Activated gamma-delta T cell treated with anti-CD3 and anti-CD28 coated beads, Interleukin-2, amount 50 U/mL, for 16 hours (primary cell): ENCODE results near the gene GOSR2.

Source experiments
- DNase-seq: peaks from one replicate; pipeline ENCODE4 v3.0.0-alpha.2; 2020; ENCODE audit warnings: low read depth

The GOSR2 gene

DNA sequence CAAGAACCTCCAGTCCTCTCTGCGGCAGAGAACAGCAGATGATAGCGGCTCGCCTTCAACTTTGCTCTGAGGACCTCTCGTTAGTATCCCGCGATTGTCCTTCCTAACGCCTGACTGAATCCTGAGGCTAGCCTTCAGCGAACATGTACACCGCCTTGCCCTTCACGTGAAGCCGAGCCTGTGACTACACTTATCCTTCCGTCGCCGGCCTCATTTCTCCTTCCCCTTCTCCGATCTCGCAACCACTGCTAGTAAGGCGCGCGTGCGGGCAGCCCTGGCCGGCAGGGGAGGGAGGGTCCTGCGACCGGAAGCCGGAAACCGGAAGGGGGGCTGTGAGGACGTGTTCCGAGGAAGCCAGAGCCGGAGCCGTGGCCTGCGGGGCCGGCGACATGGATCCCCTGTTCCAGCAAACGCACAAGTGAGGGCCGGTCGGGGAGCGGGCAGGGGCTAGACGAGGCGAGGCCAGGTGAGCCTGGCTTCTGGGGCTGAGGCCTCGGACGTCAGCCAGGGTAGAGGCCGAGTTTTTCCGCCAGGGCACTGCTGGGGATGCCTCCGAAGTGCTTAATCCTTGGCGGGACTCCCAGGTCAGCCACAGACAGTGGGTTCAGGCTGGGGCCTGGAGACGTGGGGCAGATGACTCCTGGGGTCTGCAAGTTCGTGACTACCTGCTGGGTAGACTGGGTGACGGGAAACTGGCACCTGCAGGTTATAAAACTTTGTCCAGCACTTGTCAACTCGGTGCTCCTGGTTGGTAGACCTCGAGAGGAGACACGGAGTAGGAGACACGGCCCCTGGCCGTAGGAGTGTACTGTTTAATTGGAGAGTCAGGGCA lies at the start of gene GOSR2:
Gene GOSR2, plus strand, starts transcription at position 357 of the 832 bp plus-strand sequence. Its CDS starts 33 bp downstream, at position 390.
- DNase-seq, result peak; percentile 87

DNA sequence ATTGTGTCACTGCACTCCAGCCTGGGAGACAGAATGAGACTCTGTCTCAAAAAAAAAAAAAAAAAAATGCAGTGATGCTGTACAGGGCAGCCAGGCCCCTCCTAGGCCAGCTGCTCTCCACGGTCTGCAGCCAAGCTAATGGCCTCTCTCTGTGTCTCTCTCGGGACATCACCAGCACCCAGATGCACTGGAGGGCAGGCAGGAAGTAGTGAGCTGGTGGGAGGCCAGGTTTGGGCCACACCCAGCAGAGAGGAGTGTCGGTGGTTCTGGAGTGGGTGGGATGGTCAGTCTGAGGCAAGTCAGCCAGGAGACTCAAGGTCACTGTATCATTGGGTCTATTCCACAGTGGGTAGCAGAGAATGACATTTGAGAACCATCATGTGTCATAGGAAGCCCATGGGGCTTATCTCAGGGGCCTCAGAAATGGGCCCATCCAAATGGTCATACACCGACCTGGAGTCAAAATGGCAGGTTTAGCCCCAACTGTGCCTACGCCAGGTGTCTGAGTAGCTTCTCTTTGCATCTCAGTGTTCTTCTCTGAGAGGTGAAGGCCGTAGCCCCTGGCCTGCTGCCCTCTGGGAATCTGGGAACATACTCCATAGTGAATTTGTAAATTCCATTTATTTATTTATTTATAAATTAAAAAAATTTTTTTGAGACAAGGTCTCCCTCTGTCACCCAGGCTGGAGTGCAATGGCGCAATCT lies 48.9 kb upstream of the GOSR2 start:
- DNase-seq, result no peak

DNA sequence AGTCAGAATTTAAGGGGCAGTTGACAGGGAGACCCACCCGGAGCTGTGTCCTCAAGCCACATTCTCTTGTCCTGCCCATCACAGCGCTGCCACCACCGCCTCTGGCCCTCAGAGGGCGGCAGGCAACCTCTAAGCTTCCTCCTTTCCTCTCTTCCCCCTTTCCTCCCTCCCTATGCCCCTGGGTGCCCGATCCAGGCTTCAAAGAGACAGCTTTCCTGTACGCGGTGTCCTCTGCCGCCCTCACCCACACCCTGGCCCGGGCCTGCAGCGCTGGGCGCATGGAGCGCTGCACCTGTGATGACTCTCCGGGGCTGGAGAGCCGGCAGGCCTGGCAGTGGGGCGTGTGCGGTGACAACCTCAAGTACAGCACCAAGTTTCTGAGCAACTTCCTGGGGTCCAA lies 48.1 kb upstream of the GOSR2 start:
- no peak for DNase-seq

DNA sequence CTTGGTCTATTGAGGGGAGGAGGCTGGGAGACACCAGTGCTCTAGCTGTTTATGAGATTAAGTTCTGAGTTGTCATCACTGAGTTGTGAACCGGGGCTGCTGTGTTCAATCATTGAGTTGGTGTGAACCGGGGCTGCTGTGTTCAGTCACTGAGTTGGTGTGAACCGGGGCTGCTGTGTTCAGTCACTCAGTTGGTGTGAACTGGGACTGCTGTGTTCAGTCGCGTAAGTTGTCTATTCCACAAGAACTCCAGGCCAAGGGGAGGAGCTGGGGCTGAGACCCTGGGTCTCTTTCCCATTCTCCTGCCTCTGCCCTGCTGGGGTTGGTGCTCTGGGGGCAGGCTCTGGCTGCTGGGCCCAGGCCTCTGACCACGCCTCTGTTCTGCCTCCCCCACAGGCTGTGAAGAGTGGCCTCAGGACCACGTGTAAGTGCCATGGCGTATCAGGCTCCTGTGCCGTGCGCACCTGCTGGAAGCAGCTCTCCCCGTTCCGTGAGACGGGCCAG lies 47.1 kb upstream of the GOSR2 start:
- no peak for DNase-seq

DNA sequence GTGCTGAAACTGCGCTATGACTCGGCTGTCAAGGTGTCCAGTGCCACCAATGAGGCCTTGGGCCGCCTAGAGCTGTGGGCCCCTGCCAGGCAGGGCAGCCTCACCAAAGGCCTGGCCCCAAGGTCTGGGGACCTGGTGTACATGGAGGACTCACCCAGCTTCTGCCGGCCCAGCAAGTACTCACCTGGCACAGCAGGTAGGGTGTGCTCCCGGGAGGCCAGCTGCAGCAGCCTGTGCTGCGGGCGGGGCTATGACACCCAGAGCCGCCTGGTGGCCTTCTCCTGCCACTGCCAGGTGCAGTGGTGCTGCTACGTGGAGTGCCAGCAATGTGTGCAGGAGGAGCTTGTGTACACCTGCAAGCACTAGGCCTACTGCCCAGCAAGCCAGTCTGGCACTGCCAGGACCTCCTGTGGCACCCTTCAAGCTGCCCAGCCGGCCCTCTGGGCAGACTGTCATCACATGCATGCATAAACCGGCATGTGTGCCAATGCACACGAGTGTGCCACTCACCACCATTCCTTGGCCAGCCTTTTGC lies 46.5 kb upstream of the GOSR2 start:
- no peak for DNase-seq

DNA sequence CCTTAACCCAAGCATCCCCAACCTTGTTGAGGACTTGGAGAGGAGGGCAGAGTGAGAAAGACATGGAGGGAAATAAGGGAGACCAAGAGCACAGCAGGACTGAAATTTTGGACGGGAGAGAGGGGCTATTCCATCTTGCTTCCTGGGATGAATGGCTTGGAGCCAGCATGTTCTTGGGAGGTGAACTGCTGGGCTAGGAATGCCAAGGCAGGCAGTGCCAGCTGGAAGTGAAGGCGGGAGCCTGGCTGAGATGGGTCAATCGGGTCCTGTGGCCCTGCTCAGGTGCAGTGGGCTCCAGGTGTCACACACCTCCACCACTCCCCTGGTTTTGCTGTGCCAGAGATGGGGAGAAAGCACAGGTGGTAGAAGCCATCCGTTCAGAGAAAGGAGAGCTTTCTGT lies 46.0 kb upstream of the GOSR2 start:
- DNase-seq, result no peak

DNA sequence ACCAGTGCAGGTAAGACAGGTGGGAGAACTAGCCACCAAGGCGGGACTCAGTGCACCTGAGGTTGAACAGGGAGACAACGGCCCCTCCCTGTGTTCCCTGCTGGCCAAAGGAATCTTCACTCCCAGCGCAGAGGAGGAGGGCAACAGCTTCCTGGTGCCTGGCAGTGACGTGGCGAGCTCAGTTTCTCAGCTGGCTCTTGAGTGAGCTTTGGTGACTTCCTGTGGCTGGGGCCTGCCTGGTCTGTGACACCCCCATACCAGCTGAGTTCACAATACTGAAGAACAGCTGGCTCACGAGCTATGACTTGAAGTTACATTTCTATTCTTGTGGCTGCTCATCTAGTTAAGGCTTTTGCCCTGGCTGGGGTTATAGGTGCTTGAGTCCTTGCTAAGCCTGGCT lies 45.5 kb upstream of the GOSR2 start:
- DNase-seq, result no peak

DNA sequence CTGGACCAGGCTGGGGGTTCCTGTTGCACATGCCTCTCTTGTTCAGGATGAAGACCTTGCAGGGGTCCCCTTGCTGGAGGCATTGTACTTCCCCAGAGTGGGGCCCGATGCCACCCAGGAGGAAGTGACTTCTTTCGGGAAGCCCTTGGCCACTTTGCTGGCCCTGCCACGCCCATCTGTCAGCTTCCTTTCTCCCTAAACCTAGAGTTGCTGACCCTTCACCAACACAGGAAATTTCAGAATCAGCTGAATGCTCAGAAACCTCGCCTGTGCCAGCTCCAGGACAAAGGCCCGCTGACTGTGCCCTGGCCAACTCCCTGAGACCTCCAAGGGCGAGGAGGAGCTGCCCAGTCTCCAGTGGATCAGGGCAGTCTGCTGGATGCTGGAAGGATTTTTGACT lies 44.9 kb upstream of the GOSR2 start:
- DNase-seq, result no peak

DNA sequence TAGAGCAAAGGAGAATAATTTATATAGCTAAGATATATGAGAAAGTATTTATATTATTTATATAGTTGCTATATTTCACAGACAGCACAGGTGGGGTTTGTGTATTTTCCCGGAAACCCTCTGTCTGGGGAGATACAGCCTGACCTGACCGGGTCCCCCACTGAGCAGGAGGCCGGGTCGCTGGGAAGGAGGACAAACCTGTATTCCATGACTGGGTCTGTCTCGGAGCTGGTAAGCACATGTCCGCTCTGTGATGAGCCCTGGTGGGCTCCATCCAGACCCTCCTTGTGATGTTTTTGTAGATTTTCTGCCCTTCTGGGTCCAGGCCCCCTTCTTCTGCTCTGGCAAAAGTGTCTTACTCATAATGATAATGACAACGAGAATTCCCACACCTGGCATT lies 43.9 kb upstream of the GOSR2 start:
- DNase-seq, result no peak

DNA sequence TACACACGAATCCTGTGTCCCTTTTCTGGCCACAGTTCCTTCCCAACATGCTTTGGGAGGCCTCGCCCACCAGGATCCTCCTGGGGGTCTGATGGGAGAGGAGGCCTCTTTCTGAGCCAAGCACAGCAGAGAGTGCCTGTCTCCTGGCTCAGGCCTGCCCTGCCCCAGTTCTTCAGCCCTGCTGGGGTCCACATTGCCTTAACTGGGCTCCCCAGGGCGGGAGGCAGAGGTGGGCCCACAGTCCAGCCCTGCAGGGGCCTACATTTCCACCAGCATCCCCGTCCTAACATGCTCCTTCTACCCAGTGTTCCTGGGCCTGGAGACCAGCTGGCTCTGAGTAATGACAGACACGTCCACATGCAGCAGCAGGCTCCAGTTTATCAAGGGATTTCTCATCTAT lies 41.9 kb upstream of the GOSR2 start:
- no peak for DNase-seq

DNA sequence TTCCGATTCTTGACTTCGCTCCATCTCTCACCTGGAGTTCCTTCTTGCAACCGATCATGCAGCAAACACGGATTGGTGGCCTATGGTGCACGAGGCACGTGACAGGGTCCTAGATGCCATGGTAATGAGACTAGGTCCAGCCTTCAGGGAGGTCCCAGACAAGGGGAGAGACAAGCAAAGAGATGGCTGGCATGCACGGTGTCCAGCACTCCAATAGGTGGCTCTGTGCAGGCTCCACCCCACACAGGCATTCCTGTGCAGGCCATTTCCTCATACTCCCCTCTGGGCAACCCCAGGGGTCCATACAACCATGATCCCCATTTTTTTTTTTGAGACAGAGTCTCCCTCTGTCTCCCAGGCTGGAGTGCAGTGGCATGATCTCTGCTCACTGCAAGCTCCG lies 40.3 kb upstream of the GOSR2 start:
- DNase-seq, result no peak

DNA sequence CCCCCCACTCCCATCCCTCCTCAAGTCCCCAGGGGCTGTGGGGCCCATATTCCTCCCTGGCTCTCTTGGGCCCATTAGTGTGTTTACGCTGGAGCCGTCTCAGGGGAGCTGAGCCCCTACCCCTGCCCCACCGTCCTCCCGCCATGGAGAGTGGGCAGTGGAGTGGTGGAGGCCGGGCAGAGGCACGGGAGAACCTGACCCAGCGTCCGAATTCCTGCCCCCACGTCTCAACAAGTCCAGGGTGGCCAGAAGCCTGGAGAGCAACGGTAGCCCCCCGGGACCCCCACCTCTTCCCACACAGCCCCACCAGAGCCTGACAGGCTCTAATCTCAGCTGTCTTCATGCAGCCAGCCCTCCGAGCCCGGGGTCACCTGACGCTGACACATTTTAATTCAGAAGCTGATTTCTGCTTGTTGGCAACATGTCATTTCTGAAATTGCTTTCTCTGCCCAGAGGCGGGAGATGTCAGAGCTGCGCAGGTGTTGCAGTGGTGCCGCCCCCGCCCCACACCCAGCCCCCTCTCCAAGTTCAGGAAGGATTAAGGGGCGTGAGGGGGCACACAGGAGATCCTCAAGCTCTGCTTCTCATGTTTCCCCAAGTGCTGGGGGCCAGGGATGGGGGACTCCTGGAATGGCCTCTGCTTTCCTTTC lies 39.0 kb upstream of the GOSR2 start:
- no peak for DNase-seq

DNA sequence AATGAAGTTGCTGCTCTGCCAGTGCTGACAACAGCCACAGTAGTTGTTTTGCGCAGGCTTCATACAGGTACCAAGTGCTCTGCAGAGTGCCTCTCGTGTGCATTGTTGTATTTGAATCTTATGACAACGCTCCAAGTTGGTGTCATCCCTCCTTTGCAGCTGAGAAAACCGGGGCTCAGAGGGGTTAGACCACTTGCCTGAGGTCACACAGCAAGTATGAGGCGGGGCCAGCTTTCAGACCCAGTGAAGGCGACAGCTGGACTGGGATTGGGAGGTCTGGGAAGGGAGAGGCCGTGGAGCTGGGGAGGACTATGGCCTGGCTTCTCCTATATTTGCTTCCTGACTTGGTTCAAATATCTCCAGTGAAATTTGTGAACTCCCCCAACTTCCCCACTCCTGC lies 38.4 kb upstream of the GOSR2 start:
- DNase-seq, result no peak

DNA sequence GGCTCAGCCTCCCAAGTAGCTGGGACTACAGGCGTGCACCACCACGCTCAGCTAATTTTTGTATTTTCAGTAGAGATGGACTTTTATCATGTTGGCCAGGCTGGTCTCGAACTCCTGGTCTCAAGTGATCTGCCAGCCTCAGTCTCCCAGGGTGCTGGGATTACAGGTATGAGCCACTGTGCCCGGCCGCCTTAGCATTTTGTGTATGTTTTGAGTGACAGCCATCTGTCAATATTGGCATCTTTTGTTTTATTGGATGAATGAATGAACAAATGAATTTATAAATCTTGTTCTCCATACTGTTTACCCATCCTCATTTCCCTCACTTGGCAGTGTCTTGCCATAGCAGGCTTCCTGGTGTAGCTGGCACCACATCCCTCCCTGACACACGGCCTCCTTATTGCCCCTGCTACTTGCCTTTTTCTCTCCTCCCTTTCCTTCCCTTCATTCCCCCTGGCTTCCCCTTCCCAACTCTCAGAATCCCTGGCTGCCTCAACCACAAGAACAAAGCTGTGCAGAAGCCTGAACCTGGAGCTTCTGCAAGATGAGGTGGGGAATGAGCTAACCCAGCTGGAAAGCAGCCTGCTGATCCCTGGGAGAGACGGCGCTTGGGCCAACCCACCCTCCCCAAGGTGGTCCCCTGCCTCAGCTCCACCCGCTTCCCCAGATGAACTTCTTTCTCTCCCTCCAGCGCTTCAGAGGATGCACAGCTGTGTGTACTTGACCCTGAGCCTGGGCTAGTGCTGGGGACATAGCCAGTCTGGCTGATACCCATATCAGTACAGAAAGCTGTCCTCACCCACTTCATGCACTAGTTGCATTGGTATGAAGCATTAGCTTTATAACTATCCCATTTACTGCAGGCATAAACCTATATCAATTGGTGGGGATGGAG lies 37.3 kb upstream of the GOSR2 start:
- no peak for DNase-seq

DNA sequence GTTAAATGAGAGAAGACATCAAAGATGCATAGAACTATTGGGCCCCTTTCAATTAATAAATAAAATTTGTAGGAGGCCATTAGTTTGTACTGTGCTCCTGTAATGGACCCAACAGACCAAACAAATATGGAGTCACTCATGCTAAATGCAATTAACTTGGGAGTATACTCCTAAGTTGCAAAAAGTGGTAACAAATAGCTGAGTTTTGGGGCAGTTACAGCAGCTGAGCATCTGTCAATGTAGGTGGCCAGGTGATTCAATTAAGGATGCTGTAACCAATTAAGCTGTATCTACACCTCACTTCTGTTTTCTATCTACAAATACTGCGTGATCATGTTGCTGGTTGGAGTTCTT lies 36.7 kb upstream of the GOSR2 start:
- DNase-seq, result no peak

DNA sequence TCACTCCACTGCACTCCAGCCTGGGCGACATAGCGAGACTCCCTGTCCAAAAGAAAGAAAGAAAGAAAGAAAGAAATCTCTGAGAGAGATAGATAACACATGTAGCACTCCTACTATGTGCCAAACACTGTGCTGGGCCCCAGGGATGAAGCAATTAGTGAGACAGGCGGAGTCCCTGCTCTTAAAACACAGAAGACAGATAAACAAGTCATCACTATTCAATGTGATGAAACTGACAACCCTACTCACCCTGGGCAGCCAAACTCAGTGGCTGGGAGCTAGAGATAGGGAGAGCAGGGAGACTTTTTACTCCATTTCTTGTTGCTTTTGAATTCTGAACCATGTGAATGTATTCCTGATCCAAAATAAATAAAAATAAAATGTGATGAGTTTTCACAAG lies 35.2 kb upstream of the GOSR2 start:
- DNase-seq, result no peak

DNA sequence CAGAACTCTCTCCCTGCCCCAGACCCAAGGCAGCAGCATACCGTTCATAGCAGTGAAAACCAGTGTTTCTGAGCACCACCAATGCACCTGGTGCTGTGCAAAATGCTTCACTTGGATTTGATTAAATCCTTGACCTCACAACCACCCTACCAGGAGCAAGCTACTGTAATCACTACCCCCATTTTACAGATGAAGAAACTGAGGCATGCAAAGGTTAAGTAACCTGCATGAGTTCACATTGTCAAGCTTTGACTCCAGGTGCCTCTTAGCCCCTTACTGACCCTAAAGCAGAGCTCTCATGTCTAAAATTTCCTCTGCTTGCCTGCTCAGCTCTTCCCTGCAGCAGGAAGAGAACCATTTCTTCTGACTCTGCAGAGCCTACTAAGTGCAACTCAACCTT lies 34.2 kb upstream of the GOSR2 start:
- DNase-seq, result no peak

DNA sequence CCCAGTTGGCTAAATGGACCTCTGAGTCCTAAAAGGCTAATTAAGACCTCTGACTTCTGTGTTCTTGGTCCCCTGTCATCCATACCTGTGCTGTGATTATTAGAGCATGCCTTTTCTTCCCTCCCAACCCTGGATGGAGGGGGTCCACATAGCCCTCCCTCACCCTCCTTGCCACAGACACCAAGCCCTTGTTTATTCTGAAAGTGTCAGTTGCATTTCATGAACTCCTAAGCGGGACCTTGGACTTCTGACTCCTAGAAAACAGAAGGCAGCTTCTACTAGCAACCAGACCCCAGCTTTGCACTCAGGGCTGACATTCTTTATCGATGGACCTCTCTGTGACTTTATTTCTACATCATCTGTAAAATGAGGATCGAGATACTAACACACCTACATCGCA lies 33.4 kb upstream of the GOSR2 start:
- no peak for DNase-seq

DNA sequence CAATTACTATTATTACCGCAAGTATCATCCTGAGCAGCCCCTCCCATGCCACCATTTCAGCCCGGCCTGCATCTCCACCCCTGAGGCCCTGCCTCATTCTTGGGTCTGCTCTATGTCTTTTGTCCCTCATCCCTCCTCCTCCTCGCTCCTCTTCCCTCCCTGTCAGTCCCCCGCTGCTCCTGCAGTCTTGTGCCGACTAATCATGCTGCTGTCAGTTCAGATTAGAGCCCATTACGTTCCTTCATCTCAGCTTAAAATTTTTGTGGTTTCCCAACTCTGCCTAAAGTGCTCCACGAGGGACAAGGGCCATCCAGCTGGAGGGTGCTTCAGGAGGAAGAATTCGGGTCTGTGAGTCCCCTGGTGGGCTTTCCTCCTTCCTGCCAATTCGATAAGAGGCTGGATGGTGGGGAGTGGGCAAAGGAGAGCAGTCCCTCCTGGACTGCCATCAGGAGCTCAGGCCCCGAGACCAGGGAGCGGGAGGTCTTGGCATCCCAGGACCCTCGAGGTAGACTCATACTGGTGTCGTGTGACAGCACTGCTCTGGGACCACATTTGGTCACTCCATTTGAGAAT lies 32.9 kb upstream of the GOSR2 start:
- DNase-seq, result no peak

DNA sequence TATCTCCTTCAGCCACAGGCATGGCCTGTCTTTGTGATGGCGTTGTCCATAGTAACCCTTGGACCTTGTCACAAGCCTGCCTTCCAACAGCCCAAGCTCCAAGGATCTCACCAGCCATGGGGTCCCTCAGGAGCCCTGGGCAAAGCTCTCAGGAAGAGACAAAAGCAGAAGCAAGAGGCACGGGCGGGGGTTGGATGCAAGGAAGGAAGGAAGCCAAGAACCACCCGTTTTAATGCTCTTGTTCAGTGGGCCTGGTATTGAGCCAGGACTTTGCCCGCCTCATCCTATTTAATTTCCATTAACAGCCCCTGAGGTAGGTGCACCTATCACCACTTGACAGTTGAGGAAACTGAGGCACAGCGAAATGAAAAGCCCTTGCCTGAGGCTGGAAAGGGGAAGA lies 32.3 kb upstream of the GOSR2 start:
- no peak for DNase-seq

DNA sequence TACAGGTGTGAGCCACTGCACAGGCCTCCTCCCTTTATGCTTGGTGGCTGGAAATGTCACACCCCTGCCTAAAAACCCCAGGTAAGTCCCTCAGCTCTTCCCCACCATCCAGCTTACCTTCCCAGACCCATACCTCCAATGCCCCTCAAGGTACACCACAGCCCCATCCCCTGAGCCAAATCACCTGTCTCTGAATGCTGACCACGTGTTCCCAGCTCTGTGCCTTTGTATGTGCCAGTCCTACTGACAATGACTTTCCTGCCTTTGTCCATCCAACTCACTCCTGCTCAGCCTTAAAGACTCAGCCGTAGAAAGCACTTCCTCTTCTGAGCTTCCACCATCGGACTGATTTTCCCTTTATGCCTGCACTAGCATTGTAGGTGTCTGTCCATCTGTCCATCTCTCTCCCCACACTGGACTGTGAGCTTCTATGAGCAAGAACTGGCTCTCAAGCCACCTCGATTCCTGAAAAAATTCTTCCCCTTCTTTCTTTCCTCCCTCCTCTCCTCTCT lies 30.7 kb upstream of the GOSR2 start:
- no peak for DNase-seq
